Ectodermal cell (in vitro differentiated cells): ENCODE measurements around the gene FURIN.

ENCODE experiments used
- H3K27ac ChIP-seq: 2 replicates; pipeline ENCODE4 v1.7.0; 2013; ENCODE audit warnings: mild to moderate bottlenecking, low read depth, low read length; ENCODE audit not compliant: insufficient read depth, poor library complexity, severe bottlenecking
- H3K27me3 ChIP-seq: 2 replicates; pipeline ENCODE4 v1.7.0; 2013; ENCODE audit warnings: mild to moderate bottlenecking, low read length; ENCODE audit not compliant: insufficient read depth, control insufficient read depth, poor library complexity, severe bottlenecking
- H3K36me3 ChIP-seq: one replicate; pipeline ENCODE4 v1.7.0; 2013; ENCODE audit warnings: low read length; ENCODE audit not compliant: control insufficient read depth, insufficient read depth
- H3K4me1 ChIP-seq: one replicate; pipeline ENCODE4 v1.7.0; 2013; ENCODE audit warnings: low read length; ENCODE audit not compliant: control insufficient read depth, insufficient read depth
- H3K4me3 ChIP-seq: 2 replicates; pipeline ENCODE4 v1.7.0; 2013; ENCODE audit warnings: low read depth, low read length, control low read depth; ENCODE audit not compliant: insufficient read depth
- H3K9me3 ChIP-seq: 2 replicates; pipeline ENCODE4 v1.7.0; 2013; ENCODE audit warnings: mild to moderate bottlenecking, low read length, moderate library complexity; ENCODE audit not compliant: control insufficient read depth
- WGBS, 2 experiments: methylation state at CpG; one replicate each; pipeline ENCODE4 v1.1.7; 2013; ENCODE audit warnings: missing lambda C conversion rate in 2 of 2; 5-methylcytosine and 5-hydroxymethylcytosine counted together

The FURIN gene

DNA sequence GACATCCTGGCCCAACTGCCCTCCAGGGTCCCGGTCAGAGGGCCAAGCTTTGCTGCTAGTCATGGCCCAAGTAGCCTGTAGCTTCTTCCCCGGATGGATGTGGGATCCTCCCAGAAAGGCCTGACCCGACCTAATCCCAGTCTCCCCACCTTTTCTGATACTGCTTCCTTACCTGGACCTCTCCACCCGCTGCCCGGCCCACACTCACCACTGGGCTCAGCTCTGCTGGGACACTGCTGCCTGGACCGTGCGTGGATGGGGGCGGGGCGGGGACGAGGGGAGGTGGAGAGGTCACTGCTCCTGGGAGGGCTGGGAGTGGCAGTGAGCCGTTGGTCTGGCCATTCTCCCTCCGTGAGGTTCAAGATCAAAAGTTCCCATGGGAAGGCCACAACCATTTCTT, 40.3 kb upstream of the FURIN start:
- H3K36me3 ChIP-seq = no peaks in the 10 kb centered on the region
- no peak overlapping the region for H3K27ac ChIP-seq
- no peaks in the 10 kb centered on the region for H3K9me3 ChIP-seq
- no peaks in the 10 kb centered on the region for H3K4me1 ChIP-seq
- H3K27me3 ChIP-seq = no peaks in the 10 kb centered on the region
- WGBS, 2 experiments = 85 to 88% methylated on average over 12 of the region's 12 CpGs
- no peak overlapping the region for H3K4me3 ChIP-seq

DNA sequence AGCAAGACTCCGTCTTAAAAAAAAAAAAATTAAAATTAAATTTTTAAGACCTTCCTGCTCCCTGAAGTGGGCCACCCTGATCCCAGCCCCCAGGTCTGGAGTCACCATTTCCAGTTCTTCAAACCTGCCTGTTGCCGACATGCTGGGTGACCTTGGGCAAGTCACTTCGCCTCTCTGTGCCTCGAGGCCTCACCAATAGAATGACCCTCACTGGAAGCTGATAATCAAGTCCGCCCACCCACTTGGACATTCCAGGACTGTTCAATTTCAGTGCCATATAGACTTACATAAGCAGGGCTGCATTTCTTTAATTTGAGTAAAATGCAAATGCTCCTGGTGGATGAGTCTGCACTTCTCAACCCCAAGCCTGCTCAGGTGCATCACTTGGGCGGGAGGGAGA, 39.3 kb upstream of the FURIN start:
- 94 to 95% methylated on average over 6 of the region's 6 CpGs for WGBS, 2 experiments
- Histone ChIP-seq H3K4me1 (no peaks in the 10 kb centered on the region), H3K27ac (no peak overlapping the region), H3K36me3 (no peaks in the 10 kb centered on the region), H3K4me3 (no peak overlapping the region), H3K9me3 (no peaks in the 10 kb centered on the region), H3K27me3 (no peaks in the 10 kb centered on the region)

DNA sequence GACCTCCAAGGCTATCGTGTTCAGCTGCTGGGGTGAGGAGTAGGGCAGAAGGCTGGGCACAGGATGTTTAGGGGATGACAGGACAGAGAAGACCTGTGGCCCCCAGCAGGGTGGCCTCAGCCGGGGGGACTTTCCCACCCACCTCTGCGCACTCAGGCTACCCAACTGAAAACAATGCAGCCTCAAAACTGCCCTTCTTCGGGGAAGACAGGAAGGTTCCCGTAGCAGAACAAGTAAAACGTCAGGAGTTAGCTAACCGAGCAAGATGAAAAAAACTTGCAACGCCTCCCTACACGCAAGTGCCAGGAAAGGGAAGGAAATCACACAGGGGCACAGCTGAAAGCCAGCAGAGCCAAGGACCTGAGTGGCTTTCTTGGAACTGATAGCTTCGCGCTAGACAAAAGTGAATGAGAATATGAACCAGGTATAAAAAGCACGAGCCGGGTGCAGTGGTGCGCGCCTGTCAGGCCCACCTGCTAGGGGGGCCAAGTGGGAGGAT, 38.4 kb upstream of the FURIN start:
- Histone ChIP-seq H3K9me3 (no peaks in the 10 kb centered on the region), H3K36me3 (no peaks in the 10 kb centered on the region), H3K4me3 (no peak overlapping the region), H3K27me3 (no peaks in the 10 kb centered on the region), H3K27ac (no peak overlapping the region), H3K4me1 (no peaks in the 10 kb centered on the region)
- 82 to 85% methylated on average over 15 of the region's 15 CpGs for WGBS, 2 experiments

DNA sequence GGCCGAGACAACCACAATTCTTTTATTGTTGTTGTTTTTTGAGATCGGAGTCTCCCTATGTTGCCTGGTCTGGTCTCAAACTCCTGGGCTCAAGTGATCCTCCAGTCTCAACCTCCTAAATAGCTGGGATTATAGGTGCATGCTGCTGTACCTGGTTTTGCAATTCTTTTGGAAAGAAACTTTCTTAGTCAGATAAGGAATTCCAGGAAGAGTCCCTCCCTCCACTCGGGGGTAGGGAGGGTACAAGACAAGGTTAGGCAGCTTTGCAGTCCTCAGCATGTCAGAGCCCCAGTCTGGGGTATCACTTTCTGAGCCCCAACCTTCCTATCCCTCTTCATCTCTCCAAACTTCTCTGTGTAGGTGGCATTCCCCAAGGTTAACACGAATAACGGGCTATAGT, 33.8 kb upstream of the FURIN start:
- Histone ChIP-seq H3K4me1 (peaks cover 5% of the 10 kb centered on the region), H3K4me3 (no peak overlapping the region), H3K36me3 (no peaks in the 10 kb centered on the region), H3K9me3 (no peaks in the 10 kb centered on the region), H3K27ac (no peak overlapping the region), H3K27me3 (no peaks in the 10 kb centered on the region)
- WGBS, 2 experiments = 88 to 91% methylated on average over 5 of the region's 5 CpGs

DNA sequence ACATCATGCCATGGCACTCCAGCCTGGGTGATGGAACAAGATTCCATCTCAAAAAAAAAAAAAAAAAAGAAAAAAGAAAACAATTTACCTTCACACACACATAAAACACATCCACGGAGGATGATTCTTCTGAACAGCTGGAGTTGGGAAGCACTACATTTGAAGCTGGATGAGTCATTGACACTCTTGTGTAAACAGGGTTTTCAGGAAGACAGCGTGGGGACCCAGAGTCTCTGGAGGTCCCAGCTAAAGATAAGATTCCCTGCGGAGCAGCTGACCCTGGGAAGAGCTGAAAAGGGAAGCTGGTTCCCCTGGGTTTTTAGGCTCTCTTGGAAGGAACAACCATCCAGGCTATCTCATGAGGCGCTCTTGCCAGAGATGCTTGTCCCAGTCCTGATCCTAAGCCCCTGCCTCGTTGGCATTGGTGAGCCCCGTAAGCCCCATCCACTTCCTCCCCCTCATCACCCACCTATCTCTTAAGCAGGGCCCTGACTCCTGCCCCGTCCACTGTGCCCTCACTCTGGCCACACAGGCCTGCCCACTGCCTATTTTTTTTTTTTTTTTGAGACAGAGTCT, 32.0 kb upstream of the FURIN start:
- Histone ChIP-seq H3K4me3 (no peak overlapping the region), H3K4me1 (peaks cover 10% of the 10 kb centered on the region), H3K27ac (no peak overlapping the region), H3K36me3 (no peaks in the 10 kb centered on the region), H3K9me3 (no peaks in the 10 kb centered on the region), H3K27me3 (no peaks in the 10 kb centered on the region)
- WGBS, 2 experiments = 73 to 74% methylated on average over 7 of the region's 7 CpGs

DNA sequence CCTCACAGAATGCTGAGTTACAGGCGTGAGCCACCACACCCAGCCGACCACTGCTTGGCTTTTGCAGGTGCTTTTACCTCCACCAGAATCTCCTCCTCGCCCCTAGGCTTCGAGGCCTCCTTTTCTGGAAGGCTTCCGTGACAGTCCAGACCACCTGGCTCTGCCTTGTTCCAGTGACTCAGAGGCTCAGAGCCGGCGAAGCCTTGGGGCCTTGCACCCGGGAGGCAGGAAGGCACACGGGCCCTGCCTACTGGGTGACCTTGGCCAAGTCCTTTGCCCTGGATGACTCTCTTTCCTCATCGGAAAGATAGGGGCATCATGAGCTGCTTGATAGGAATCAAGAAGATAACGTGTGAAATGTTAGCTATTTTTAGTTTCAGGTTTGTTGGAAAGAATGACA, 31.3 kb upstream of the FURIN start:
- no peak overlapping the region for H3K27ac ChIP-seq
- 91 to 93% methylated on average over 11 of the region's 11 CpGs for WGBS, 2 experiments
- H3K4me3 ChIP-seq = no peak overlapping the region

DNA sequence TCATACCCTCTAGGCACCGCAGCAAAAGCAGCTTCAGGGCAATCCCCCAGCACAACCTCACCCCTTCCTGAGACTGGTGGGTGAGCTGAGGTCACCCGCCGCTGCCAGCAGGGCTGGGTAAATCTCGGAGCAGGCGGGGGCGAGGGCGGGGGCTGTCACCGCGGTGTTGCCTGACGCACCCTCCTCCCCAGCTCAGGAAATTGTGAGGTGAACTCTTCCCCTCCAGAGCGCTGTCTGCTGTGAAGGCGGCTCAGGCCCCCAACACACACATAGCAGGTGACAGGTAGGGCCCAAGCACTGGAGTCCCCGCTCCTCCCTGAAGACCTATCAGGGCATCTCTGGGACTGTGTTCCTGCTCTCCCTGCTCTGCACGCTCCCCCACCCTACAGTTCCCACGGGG, 30.2 kb upstream of the FURIN start:
- 89 to 93% methylated on average over 15 of the region's 15 CpGs for WGBS, 2 experiments
- Histone ChIP-seq H3K4me1 (peaks cover 10% of the 10 kb centered on the region), H3K9me3 (no peaks in the 10 kb centered on the region), H3K27me3 (no peaks in the 10 kb centered on the region), H3K27ac (no peak overlapping the region), H3K36me3 (no peaks in the 10 kb centered on the region), H3K4me3 (no peak overlapping the region)

More for the DNA sequence above, 31.3 kb upstream of the FURIN start:
- Histone ChIP-seq H3K4me1 (peaks cover 10% of the 10 kb centered on the region), H3K9me3 (no peaks in the 10 kb centered on the region), H3K36me3 (no peaks in the 10 kb centered on the region), H3K27me3 (no peaks in the 10 kb centered on the region)

DNA sequence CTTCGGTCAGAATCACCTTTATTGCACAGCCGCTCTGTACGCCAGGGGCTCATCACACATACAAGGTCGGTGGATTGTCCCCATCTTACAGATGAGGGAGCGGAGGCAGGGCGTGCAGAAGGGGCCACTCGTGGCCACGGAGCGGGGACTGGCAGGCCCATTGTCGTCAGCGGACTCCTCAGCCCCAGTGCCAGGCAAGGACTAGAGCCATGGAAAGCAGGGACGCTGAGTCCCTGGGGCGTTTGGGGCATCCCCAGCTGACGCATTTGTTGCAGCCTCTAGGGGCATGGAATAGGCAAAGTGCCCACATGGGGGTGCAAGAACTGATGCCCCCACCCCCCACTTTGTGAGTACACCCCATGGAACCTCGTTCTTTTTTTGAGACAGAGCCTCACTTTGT, 29.8 kb upstream of the FURIN start:
- Histone ChIP-seq H3K27me3 (no peaks in the 10 kb centered on the region), H3K9me3 (no peaks in the 10 kb centered on the region), H3K4me3 (no peak overlapping the region), H3K4me1 (peaks cover 10% of the 10 kb centered on the region), H3K27ac (no peak overlapping the region), H3K36me3 (no peaks in the 10 kb centered on the region)
- whole genome bisulfite sequencing, 2 experiments = 91 to 92% methylated on average over 15 of the region's 15 CpGs

DNA sequence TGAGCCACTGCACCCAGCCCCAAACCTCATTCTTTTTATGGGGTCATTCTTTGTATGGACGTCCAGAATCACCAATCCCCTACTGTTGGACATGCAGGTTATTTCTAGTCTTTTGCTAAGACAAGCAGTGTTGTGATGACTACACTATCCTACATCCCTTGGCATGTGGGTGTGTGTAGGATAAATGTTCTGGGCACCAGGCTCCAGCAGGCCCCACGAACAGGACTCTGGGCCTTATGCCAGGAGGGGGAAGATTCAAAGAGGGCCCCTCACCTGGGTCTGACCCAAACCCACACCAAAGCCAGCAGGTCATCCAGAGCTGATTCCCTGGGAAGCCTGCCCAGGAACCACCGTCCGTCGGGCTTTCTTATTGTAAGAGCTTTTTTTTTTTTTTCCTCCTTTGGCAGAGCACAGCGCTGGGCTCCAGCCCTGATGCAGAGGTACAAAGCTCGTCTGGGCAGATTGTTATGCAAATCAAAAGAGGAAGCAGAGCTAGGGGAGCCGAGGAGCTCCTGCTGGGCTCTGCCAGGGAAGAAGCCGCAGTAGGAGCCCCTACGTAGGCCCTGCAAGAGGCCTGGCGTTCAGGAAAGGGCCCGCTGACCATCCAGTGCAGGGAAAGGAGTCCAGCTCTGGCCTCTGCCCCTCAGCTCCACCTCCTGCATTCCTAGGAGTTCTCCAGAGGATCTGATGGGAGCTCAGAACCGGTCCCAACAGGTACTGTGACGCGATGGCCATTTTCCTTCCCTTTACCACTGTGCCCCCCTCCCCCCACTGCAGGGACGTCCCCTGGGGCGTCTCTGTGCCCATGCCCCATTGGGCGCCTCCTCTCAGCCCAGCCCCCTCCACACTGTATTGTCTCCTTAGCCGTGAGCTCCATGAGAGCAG, 29.0 kb upstream of the FURIN start:
- WGBS, 2 experiments = 21% methylated on average over 19 of the region's 19 CpGs
- H3K4me1 ChIP-seq = peaks cover 10% of the 10 kb centered on the region
- H3K27me3 ChIP-seq = no peaks in the 10 kb centered on the region
- H3K4me3 ChIP-seq = no peak overlapping the region
- no peak overlapping the region for H3K27ac ChIP-seq
- no peaks in the 10 kb centered on the region for H3K36me3 ChIP-seq
- H3K9me3 ChIP-seq = no peaks in the 10 kb centered on the region

DNA sequence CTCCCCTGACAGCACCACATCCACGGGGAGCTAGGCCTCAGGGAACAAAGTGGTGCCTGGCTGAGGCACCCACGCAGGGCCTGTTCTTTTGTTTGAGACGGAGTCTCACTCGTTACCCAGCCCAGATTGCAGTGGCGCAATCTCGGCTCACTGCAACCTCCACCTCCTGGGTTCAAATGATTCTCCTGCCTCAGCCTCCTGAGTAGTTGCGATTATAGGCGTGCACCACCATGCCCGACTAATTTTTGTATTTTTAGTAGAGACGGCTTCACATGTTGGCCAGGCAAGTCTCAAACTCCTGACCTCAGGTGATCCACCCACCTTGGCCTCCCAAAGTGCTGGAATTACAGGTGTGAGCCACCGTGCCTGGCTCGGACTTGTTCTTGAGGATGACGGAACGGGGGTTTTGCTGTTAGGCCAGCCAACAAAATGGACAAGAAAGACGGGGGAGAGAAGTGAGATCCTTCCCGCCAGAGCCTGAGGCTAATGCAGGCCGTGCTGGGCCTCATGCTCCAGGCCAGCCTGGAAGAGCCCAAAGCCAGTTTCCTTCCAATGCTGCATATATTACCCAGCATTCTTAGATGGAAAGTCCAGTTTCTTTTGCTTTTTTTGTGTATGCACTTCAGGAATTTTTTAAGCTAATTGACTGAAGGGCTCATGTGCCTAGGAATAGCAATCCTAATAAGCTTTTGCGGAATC, 28.1 kb upstream of the FURIN start:
- WGBS, 2 experiments = 89 to 92% methylated on average over 18 of the region's 18 CpGs
- H3K4me1 ChIP-seq = peaks cover 10% of the 10 kb centered on the region
- no peaks in the 10 kb centered on the region for H3K36me3 ChIP-seq
- H3K27me3 ChIP-seq = no peaks in the 10 kb centered on the region
- H3K27ac ChIP-seq = no peak overlapping the region
- H3K4me3 ChIP-seq = no peak overlapping the region
- no peaks in the 10 kb centered on the region for H3K9me3 ChIP-seq
